ENCODE measurements around the gene BSDC1. TPM values are rescaled to one million over a fixed set of nuclear protein-coding genes. Genes with fewer than 3 reads are reported as not detected.
A peak's percentile ranks its signal among the peaks of the same experiment; 100 is the strongest.

BSDC1 gene
- total RNA-seq, 1 experiment from 2014 or later, result 47.0 TPM

DNA sequence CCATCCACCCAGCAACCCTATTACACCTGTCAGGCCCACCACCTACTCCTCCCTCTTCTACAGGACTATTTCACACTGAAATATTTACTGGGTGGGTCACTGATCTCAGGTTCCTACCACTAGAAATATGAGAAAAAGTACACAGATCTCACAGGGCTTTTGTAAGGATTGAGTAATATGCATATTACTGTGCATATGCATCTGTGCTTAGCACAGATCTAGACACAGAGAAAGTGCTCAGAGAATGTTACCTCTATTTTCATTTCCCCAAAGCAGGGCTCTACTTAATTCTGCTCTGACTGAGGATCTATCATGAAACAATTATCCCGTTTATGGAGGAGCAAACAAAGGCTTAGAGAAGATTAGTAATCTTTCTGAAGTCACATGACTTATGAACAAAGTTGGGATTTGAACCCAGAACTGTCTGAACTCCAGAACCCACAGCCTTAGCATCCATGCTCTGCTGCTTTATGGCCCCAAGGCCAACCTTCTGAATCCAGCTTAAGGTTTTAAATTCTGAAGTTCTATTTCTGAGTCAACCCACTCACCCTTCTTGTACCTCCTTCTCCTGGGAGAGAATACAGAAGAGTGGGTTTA lies 20.1 kb downstream of the BSDC1 start:
- no peak overlapping the region for H3K4me3 ChIP-seq (replicated peaks in 1 of 2; ENCODE audit: low read depth in 1 of 2, low read length in 2 of 2)
- no peaks in the 10 kb centered on the region for H4K20me1 ChIP-seq (ENCODE audit: insufficient read depth)
- no peaks in the 10 kb centered on the region for H3K9me2 ChIP-seq (ENCODE audit: insufficient read depth)
- peaks cover 30 to 34% of the 10 kb centered on the region in 2 experiments for H3K36me3 ChIP-seq (ENCODE audit: control insufficient read depth in 1 of 2, insufficient read depth in 2 of 2, low read length in 2 of 2)
- H3K4me1 ChIP-seq (ENCODE audit: control insufficient read depth in 1 of 2, insufficient read depth in 2 of 2, low read length in 2 of 2), result no peaks in the 10 kb centered on the region
- intact Hi-C loops (cut with micrococcal nuclease), result no loop called here
- DNase-seq (ENCODE audit: low read depth, low spot score) (no peak), ATAC-seq (no peak)
- H2AFZ ChIP-seq (ENCODE audit: low read depth, low read length, poor library complexity, severe bottlenecking), result no peak overlapping the region
- H3K27ac ChIP-seq (ENCODE audit: low read depth, low read length), result no peak overlapping the region
- no peak overlapping the region for H3K4me2 ChIP-seq (ENCODE audit: low read length)
- ChIA-PET POLR2A (no interaction called here), CTCF (no interaction called here), RAD21 (ENCODE audit: low non-redundant PET in 1 of 2, low total read pairs in 2 of 2, uncharacterized antibody in 2 of 2, unreplicated experiment in 2 of 2) (no interaction called here)
- TF ChIP-seq TCF7L2 (IDR thresholded peaks at IDR 0.05; ENCODE audit: borderline replicate concordance, extremely low read depth, insufficient read depth, insufficient read length), result no peak
- no peak for TF ChIP-seq CEBPB (IDR thresholded peaks at IDR 0.05; ENCODE audit: low read depth)
- no peaks in the 10 kb centered on the region for H3K27me3 ChIP-seq (ENCODE audit: insufficient read depth, low read length)
- no peaks in the 10 kb centered on the region for H3K9me3 ChIP-seq (ENCODE audit: control insufficient read depth in 1 of 2, insufficient read depth in 1 of 2, low read depth in 1 of 2, low read length in 2 of 2)
- BruUV-seq (replicated peaks), result TSS peak; percentile 6
- no peaks in the 10 kb centered on the region for H3K79me2 ChIP-seq (ENCODE audit: insufficient read depth, low read length)
- no peak overlapping the region for H3K9ac ChIP-seq (ENCODE audit: low read length)

DNA sequence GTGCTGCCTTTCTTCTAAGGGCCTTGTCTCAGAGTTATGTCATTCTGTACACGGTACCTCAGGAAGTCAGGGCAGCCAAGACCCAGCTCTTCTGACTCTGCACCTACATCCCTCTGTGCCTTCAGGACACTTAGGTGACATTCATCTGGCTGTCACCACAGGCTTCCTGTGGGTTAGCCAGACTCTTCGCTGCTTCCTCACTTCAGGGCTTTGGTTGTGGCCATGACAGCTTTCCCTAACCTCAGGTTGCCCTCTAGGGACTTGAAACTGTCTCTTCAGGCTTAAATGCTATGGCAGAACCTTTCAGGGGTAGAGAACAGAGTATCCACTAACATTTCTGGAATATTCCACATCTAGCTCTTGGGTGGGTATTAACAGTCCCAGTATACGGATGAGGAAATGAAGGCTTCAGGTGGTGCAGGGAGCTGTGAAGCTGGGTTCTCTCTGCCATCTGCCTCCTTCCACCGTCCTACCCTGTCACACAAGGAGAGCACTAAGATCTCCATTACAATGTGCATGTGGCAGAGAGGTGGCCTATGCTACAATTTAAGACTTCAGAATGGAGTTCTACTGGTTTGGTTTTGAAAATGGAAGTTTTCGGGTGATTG lies 22.0 kb downstream of the BSDC1 start:
- CTCF ChIA-PET, result no interaction called here
- POLR2A ChIA-PET, result no interaction called here
- Histone ChIP-seq H3K9ac (ENCODE audit: low read length) (no peak overlapping the region), H3K9me3 (ENCODE audit: control insufficient read depth in 1 of 2, insufficient read depth in 1 of 2, low read depth in 1 of 2, low read length in 2 of 2) (no peaks in the 10 kb centered on the region), H2AFZ (ENCODE audit: low read depth, low read length, poor library complexity, severe bottlenecking) (no peak overlapping the region), H3K79me2 (ENCODE audit: insufficient read depth, low read length) (no peaks in the 10 kb centered on the region), H3K4me3 (replicated peaks in 1 of 2; ENCODE audit: low read depth in 1 of 2, low read length in 2 of 2) (no peak overlapping the region), H3K27ac (ENCODE audit: low read depth, low read length) (no peak overlapping the region), H3K4me1 (ENCODE audit: control insufficient read depth in 1 of 2, insufficient read depth in 2 of 2, low read length in 2 of 2) (no peaks in the 10 kb centered on the region), H3K9me2 (ENCODE audit: insufficient read depth) (no peaks in the 10 kb centered on the region), H4K20me1 (ENCODE audit: insufficient read depth) (no peaks in the 10 kb centered on the region), H3K36me3 (ENCODE audit: control insufficient read depth in 1 of 2, insufficient read depth in 2 of 2, low read length in 2 of 2) (peaks cover 30 to 31% of the 10 kb centered on the region in 2 experiments), H3K4me2 (ENCODE audit: low read length) (no peak overlapping the region), H3K27me3 (ENCODE audit: insufficient read depth, low read length) (no peaks in the 10 kb centered on the region)
- intact Hi-C loops (cut with micrococcal nuclease), result no loop called here
- peak; percentile 27; the same call in 1 of the 2 replicates for ATAC-seq
- RAD21 ChIA-PET (ENCODE audit: low non-redundant PET in 1 of 2, low total read pairs in 2 of 2, uncharacterized antibody in 2 of 2, unreplicated experiment in 2 of 2), result no interaction called here
- BruUV-seq (replicated peaks), result no TSS peak
- DNase-seq (ENCODE audit: low read depth, low spot score), result no peak
- TF ChIP-seq RAD21 (IDR thresholded peaks at IDR 0.05; ENCODE audit: low read depth) (no peak), ZBTB33 (IDR thresholded peaks at IDR 0.05; ENCODE audit: extremely low read depth, insufficient replicate concordance, low read length) (no peak), FOSL1 (IDR thresholded peaks at IDR 0.05; ENCODE audit: low read depth) (no peak), ELF1 (IDR thresholded peaks at IDR 0.05; ENCODE audit: borderline replicate concordance, low read depth) (no peak), CEBPB (IDR thresholded peaks at IDR 0.05; ENCODE audit: low read depth) (no peak), POLR2AphosphoS5 (IDR thresholded peaks at IDR 0.05; ENCODE audit: low read depth, low read length) (no peak), JUND (IDR thresholded peaks at IDR 0.05) (no peak)

Data from HCT116 (cell line).